Ovary (tissue), 3 donors: ENCODE measurements around the gene ADCY9.

Source experiments
- CTCF ChIP-seq, 3 donors: fragments of 450-650 bp in 2 of 3; fragments of 200-600 bp in 1 of 3; IDR thresholded peaks; one replicate each; pipeline versions ENCODE4 v1.5.1 to v1.8.0; 2016 to 2022; ENCODE audit warnings: antibody characterized with exemption in 3 of 3, mild to moderate bottlenecking in 1 of 3
- EP300 ChIP-seq: sonication (generic); formaldehyde crosslinking; IDR thresholded peaks from one replicate; pipeline ENCODE4 v1.6.1; 2017; ENCODE audit warnings: antibody characterized with exemption
- POLR2A ChIP-seq: fragments of 450-650 bp; IDR thresholded peaks from one replicate; pipeline ENCODE4 v1.6.1; 2017; ENCODE audit warnings: antibody characterized with exemption, mild to moderate bottlenecking, moderate library complexity
- donor health status: DM: no; HTN: no; CAD: no.

GRCh38 chr16:4009177-4009576 is 107.1 kb downstream of the ADCY9 start:
- TF ChIP-seq POLR2A (no peak), CTCF (IDR thresholded peaks at IDR 0.05) (no peak), EP300 (no peak)
